Astrocyte of the cerebellum (primary cell): ENCODE measurements around the gene CNMD.

ENCODE experiments used
- DNase-seq: peaks from one replicate; pipeline ENCODE4 v3.0.0-alpha.2; 2011; ENCODE audit warnings: low read depth
- H3K4me3 ChIP-seq: 2 replicates; pipeline ENCODE4 v1.5.1; 2011; ENCODE audit warnings: mild to moderate bottlenecking, low read depth, low read length, moderate library complexity
- in situ Hi-C: cut with HindIII; loops from 2 replicates; pipeline ENCODE4 v1.10.0; 2017; ENCODE audit warnings: low sequenced_read_pairs
- TF ChIP-seq, protein P1 (sequence below): IDR thresholded peaks from 2 replicates; pipeline ENCODE4 v1.5.1; 2012; ENCODE audit warnings: low read length, low read depth, moderate library complexity, mild to moderate bottlenecking; ENCODE audit errors: missing control alignments

The CNMD gene

DNA sequence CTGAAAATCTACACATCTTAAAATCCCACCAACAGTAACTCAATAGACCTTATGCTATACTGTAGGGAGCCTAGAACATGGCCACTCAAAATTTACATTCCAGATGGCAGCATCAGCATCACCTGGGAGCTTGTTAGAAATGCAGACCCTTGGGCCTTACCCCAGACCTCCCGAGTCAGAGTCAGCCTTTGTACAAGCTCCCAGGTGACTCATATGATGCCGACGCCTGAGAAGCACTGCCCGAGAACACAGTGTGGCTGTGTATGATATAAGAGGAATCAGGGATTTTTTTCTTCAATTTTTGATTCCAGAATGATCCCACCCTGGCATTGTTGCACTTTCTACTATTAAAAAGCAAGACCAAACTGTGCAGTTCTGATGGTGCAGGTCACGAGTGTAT lies 35.9 kb upstream of the CNMD start:
- in situ Hi-C loops = no loop called here
- TF ChIP-seq, protein P1, sequence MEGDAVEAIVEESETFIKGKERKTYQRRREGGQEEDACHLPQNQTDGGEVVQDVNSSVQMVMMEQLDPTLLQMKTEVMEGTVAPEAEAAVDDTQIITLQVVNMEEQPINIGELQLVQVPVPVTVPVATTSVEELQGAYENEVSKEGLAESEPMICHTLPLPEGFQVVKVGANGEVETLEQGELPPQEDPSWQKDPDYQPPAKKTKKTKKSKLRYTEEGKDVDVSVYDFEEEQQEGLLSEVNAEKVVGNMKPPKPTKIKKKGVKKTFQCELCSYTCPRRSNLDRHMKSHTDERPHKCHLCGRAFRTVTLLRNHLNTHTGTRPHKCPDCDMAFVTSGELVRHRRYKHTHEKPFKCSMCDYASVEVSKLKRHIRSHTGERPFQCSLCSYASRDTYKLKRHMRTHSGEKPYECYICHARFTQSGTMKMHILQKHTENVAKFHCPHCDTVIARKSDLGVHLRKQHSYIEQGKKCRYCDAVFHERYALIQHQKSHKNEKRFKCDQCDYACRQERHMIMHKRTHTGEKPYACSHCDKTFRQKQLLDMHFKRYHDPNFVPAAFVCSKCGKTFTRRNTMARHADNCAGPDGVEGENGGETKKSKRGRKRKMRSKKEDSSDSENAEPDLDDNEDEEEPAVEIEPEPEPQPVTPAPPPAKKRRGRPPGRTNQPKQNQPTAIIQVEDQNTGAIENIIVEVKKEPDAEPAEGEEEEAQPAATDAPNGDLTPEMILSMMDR = no peak
- DNase-seq = no peak
- no peak overlapping the region for H3K4me3 ChIP-seq

DNA sequence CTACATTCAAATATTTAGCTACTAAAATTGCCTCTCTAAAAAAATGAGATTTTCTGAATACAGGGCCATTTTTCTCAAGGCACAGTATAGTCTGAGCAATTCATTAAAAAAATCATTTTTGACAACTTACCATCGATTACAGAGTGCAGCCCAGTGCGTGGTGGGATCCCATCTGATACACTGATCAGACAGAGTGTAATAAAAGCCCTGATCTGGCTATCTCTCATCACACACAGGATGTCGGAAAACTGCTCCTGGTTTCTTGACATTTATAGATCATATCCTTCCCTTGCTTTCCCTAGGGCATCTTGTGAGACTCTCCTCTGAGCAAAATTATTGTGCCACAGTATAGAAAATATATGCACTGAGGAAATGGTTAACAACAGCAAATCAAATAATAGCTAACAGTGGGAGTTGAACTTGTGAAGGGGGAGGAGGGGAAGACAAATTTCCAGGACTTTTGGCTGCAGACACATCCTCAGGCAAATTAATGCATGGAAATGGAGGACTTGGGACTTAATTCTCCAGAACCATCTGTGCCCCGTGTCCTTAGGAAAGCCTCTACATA lies 28.4 kb upstream of the CNMD start:
- TF ChIP-seq, protein P1 = no peak
- DNase-seq = no peak
- H3K4me3 ChIP-seq = no peak overlapping the region
- in situ Hi-C loops = no loop called here

DNA sequence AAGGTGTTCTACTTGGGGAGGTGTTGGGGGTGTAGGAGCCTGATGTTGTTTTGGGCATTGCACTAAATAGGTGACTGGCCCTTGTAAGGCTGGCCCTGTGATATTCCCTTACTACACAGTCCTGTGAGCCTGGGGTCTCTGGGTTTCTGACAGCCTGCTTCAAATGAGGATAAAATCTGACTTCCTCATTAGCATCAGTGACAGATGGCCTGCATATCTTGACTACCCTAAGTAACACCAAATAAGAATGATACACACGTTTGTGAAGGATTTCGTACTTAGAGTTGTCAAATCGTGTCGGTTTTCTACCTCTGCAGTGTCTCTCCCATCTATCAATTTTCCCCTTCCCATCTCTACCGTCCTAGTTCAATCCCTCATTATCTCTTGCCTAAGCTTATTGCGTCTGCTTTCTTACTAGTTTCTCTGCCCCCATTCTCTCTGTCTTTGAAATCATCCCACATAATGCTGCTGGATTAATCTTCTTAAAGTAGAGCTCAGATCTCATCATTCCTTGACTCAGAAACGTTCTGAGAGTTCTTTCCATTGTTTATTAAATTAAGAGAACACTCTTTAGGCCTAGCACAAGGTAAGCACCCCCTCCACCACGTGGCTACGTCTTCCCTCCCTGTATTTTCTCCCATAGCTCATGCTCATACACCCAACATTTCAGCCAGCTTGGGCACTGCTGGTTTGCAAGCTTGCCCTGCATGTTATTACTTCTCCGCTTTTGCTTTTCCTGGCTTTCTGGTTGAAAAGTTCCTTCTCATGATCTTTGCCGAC lies 26.2 kb upstream of the CNMD start:
- in situ Hi-C loops = no loop called here
- DNase-seq = no peak

DNA sequence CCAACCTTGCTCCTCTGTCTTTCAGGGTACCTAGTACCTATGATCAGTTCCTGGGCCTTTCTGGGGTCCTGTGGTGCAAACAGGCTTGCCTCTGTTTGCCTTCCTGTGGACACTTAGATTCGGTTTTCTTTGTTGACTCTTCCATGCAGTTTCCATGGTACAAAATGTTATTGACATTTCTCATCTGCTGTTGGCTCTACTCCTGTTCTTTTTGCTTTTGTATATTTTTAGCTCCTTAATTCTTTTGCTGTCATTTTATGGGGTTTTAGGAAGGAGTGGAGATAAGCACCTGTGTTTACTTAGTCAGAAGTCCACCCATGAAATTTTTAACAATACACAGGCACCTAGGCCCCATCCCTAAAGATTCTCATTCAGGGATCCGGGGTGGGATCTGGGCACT lies 20.5 kb upstream of the CNMD start:
- in situ Hi-C loops = no loop called here
- H3K4me3 ChIP-seq = no peak overlapping the region
- DNase-seq = no peak
- TF ChIP-seq, protein P1 = no peak

More for the DNA sequence above, 26.2 kb upstream of the CNMD start:
- H3K4me3 ChIP-seq = no peak overlapping the region
- TF ChIP-seq, protein P1 = no peak

DNA sequence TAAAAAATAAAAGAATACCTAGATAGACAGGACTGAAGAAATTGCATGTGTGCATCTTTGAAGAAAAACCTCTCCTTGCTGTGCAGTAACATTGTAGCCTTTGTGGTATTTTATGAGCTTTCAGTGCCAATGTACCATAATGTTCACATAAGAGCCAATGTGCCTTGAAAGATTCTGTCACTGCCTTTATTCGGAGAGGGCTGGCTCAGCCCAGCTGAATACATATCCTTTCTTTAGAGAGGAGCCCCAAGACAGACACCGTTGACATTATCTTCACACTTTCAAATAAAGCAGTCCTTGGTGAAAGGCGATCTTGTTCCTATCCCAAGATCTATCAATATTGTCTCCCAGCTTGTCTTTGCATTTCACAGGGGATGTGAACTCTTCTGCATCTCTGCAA lies 18.5 kb upstream of the CNMD start:
- DNase-seq = no peak
- TF ChIP-seq, protein P1 = no peak
- H3K4me3 ChIP-seq = no peak overlapping the region
- in situ Hi-C loops = no loop called here

DNA sequence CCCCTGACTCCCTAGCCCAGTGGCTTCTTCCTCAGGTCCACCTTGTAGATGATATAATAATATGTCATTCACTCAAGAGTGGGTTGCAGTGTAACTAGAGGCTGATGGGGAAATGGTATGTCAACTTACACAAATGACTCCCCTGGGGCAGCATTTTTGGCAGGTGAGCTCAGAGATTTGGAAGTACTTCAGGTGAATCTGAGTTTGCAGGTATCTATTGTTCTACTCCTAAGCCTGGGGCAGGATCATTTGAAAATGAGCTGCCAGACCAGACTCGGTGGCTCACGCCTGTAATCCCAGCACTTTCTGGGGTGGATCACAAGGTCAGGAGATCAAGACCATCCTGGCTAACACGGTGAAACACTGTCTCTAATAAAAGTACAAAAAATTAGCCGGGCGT lies 11.6 kb upstream of the CNMD start:
- in situ Hi-C loops = no loop called here
- DNase-seq = no peak
- TF ChIP-seq, protein P1 = no peak

More for the DNA sequence above, 11.6 kb upstream of the CNMD start:
- H3K4me3 ChIP-seq = no peak overlapping the region
